NCI-H226 (cell line): ENCODE data around the gene GGCX.
"Not testable (repeated sequence)": the region's sequence is repeated elsewhere in the genome, so short reads cannot be mapped to it uniquely, and the experiment has no call there.

Source experiments
- DNase-seq: peaks from one replicate; pipeline ENCODE4 v3.0.0-alpha.2; 2015

GGCX gene

DNA sequence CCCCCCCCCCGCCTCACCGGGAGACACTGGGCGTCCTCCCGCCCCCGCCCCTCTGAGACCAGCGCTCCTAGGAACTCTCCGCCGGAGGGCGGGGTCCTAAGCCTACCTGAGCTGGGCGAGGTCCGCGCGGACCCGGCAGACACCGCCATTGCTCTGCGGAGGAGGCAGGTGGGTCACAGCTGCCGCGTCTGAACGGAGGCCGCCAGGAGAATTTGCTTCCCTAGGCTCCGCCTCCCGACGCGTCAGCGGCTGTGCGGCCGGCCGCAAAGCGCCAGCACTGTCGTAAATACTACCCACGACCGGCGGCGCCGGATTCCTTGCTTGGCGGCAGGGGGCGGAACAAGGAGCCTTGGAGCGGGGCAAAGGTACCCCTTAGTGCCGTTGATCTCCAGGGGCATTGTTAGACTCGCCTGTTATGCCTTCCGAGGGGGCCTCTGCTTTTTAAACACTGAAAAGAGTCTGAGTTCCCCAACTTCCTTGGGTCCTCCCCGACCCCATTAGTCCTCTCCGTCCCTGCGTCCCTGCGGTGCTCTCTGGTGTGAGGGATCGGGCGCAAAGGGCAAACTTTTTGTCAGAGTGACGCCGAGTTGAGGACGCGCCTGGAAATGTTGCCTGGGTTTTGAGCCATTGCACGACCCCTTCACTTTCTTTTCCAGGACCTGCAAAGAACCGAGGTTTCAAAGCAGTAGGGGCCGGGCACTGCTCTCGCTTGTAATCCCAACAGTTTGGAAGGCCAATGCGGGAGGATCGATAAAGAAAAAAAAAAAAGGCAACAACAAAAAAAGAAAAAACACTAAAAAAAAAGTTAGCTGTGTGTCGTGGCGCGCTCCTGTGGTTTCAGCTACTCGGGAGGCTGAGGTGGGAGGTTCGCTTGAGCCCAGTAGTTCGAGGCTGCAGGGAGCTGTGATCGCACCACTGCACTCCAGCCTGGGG, at the start of gene GGCX:
GGCX (minus strand) TSS at position 214 of the 933 bp plus-strand sequence; CDS start at position 149, 65 bp downstream.
- DNase-seq, result peak; percentile 90

DNA sequence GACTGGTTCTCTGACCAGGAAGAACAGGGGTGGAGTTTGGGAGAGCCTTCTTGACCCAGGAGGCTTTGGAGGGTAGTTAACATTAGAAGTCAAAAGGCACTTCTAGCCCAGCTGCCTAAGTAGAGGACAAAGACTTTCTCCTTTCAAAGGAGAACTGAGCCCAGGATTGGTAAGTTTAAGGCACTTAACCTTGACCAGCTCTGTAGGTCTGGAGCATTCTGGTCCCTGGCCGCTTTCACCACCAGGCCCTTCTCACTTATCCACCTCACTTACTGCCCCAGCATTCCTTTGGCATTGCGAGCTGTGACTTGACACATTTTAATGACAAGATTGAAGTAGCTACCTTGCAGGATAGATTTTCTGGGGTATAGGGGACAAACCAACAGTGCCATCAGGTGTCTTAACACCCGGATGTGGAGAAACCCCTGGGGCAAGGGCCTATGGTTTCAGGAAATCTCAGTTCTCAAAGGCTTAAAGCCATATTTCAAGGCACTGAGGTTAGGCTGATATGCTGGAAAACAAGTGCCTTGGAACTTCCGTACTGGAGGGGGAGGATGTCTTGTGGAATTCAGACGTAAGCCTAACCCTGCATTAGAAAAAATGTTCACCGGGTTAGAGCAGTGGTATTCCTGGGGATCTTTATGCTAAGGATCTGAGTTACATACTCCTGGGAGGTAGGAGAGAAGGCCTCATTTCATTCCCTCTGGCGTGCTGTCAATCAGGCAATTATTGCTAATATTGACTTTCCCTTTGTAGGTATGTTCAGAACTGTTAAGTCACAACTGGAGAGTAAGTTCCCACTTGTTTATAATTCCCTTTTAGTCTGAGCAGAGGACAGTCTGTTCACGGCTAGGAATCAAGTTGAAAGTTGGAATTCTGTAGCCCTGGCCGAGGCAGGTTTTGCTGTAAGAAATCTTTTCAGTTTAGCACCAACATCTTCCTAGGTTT, 46.2 kb upstream of the GGCX start:
- DNase-seq, result no peak

DNA sequence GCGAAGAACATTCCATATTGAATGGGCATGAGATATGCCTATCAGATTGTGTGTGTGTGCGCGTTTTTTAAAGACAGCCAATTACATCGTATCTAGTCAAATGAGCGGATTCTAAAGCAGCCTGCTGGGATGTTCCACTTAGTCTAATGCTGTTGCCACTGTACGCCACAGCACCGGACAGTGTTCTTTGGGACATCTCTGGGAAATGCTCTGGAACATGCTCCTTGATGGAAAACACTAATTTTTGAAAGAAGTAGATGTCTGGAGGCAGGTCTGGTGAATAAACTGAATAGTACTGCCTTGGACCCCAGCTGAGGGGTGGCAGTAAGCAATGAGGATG, 44.8 kb upstream of the GGCX start:
- no peak for DNase-seq

DNA sequence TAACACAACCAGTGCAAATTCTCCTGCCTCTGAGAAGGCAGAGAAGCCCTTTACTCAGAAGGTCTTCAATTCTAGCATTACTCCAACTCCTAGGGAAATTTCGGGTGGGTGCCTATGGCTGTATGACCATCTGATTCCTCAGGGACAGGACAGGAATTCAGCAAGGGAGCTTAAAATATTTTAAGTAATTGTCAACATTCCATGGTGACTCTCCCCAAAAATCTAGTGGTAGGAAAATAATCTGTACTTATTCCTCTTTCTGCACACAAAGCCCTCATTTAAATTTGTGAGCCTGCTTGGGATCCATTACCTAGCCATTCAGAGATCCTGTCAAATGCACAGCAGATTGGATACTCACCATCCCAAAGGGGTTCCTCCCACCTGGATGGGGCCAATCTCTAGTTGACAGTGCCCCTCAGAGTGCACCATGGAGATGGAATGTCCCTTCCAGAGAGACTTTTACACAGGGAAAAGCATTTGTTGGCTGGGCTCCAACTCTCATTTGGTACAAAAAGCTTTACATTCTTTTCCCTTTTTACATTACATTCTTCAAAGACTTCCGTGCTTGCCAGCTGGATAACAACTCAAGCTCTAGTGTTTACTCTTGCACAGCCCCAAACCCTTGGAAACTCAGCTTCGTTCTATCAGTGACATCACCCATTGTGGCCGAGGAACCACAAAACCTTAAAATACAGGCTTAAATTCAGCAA, 44.3 kb upstream of the GGCX start:
- DNase-seq, result no peak

DNA sequence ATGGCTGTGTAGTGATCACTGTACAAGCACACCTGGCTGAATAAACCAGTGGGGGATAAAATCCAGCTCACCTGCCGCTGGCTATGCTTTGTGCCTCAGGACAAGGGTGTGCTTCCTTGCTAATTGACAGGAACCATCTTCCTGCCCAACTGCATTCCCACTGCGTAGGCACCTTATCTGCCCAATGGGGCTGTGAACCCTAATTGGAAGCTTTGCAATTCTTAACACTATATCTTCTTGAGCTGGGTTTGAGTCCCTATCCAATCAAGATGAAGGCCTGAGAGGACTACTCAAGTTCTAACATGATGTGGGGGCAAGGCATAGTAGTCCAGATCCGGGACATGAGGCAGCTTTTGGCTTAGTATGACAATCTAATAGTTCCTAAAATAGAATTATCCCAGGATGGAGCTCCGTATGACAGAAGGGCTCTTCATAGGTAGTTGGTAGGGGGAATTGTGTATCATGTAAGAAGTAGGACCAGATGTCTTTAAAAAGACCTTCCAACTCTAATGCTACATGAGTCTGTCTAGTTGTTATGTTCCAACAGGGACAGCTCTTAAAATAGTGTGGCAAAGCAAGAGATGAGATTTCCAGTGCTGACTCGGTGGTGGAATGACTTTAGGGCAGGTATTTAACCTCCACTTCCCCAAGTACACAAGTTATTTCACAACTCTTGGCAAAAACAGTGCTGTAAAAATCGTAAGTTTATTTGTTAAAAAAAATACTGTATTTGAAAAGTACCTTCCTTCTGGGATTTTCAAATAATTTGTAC, 43.5 kb upstream of the GGCX start:
- no peak for DNase-seq

DNA sequence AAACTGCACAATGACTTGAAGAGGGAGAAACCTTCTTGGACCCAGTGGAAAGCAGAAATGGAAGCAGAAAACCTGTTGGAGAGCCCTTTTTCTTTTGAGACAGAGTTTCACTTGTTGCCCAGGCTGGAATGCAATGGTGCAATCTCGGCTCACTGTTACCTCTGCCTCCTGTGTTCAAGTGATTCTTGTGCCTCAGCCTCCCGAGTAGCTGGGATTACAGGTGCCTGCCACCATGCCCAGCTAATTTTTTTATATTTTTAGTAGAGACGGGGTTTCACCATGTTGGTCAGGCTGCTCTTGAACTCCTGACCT, 42.8 kb upstream of the GGCX start:
- not testable (repeated sequence) for DNase-seq

DNA sequence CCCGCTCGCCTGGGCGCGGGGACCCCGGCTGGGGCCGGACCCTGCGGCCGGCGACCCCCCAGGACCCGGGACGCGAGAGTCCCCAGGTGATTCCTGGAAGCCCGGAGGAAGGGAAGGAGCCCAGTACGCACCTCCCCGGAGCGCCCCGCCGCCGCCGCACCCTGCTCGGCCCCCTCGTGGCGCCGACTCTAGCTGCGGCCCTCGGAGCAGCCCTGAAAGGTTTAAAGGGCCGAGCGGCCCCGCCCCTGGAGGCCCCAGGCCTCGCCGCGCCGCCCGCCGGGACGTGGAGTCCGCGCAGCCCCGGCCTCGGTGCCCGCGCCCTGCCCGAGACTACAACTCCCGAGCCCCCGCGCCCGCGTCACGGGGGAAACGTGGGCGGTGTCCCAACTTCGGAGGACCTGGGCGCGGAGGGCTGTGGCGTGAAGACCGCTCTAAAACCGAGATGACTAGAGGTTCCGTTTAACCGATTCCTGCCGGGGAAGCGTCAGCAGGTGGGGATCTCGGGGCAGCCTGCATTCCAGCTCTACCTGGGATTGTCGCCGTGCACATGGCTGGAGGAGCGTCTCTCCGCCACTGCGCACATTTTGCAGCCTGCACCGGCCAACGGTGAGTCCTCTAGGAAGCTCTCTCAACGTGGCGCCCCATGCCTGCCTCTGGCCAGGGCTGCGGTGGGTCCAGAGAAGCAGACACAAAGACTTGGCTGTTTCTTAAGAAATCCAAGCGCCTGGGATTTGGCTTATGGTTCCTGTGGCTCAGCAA, 41.4 kb upstream of the GGCX start, which contains the start of gene TMEM150A:
TMEM150A (minus strand) TSS at position 223 of the 759 bp plus-strand sequence. CDS start 750 bp downstream, outside the sequence.
- DNase-seq, result peak; percentile 77

DNA sequence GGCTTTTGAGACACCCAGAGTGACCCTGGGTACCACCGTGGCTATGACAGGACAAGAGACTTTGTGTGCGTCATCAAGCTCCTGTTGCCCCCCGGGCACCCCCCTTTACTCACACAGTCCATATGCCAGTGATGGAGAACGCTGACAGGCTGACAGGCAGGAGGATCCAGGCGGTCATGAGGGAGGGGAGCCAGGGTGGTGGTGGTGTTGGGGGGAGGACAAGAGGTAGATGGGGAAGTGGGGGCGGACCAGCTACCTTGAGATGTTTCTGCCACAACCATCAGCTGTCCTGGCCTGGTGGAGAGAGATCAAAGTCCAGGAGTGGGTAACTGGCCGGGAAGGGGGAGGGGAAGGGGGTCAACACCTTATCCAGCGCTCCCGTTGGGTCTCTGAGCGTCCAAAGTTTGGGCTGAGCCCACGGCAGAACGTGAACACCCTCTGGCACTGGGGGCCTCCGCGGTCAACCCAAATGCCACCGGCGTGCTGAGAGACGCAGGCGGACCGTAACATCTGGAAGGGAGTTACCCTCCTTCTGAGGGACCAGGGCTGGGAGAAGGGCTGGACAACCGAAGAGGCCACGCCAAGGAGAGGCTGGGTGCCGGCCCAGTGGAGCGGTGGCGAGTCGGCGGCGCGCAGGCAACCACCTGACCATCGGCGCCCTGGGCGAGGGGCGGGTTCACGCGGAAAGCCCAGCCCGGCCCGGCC, 40.6 kb upstream of the GGCX start:
- peak; percentile 26 for DNase-seq

DNA sequence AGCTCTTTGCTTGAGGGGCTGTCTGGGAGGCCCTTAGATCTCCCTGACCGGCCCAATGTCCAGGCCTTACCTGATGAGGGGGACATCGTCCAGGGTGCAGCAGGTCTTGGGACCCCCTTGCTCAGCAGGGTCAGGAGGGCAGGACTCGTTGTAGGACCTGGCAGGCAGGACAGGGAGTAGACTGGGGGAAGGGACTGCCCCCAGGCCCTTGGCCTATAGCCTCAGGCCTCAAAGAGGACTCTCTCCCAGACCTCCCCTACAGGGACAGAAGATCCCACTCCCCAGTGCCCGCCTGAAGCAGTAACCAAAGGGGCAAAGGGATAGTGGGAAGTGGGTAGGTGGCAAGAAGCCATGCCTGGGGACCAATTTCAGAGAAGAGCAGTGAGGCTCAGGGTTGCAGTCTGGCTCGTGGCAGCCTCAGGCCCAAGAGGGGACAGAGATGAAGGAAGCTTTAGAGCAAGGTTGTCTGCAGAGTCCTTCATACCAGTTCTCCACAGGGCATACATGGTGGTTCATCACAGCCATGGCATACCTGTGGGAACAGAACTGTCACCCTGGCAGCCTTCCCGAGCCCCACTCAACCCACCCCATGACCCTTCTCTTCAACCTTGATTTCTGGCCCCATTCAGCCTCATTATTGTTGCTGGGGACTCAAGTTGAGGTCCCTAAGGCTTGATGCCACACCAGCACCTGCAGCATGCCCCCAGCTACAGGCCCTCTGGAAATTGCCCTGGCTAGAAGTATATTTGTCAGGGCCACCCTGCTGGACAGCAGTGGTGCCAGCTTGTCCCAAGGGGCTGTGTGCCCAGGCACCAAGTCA, 39.9 kb upstream of the GGCX start:
- no peak for DNase-seq

DNA sequence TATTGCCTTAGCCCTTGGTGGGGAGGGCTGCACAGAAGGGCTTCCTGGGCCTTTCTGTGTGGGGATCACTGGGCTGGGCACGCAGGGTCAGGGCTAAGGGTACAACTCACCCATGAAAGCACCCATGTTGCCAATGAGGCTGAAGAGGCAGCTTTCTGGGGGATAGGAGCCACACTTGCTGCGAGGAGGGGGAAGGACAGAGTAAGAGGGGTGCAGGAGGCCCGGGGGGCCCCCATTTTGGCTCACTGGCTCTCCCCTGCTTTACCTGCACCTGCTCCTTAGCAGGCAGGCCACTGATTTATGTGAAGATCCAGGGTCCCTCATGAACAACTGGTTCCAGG, 38.9 kb upstream of the GGCX start:
- no peak for DNase-seq

DNA sequence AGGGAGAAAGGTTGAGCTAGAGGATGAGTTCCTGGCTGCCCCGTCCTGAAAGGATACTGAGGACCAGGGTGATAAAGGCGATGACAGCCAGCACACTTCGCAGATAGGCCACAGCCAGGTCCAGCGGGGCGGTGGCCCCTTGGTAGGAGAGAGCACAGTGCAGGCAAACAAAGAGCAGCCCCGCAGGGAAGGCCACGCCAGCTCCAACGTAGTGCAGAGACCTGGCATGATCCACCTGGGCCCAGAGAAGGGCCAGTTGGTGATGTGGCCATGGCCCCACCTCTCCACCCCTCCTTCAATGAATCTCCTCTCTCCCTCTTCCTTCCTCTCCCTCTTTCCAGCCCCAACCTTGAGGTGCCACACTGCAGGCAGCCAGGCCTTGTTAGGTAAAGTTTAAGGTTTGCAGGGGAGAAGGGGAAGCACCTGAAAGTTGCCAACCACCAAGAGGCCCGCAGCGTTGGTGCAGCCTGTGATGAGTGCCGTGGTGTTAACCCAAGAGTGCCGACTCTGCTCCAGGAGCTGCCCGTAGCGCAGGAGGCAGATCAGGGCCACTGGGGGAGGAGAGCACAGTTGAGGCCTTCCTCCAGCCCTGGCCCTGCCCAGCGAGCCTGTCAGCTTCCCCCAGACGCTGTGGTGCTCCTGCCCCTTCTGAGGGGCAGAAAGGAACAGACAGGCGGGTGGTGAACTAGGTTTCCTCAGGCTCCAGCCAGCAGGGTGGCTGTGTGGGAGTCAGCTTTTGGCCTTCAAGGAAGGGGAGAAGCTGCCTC, 38.4 kb upstream of the GGCX start:
- no peak for DNase-seq

DNA sequence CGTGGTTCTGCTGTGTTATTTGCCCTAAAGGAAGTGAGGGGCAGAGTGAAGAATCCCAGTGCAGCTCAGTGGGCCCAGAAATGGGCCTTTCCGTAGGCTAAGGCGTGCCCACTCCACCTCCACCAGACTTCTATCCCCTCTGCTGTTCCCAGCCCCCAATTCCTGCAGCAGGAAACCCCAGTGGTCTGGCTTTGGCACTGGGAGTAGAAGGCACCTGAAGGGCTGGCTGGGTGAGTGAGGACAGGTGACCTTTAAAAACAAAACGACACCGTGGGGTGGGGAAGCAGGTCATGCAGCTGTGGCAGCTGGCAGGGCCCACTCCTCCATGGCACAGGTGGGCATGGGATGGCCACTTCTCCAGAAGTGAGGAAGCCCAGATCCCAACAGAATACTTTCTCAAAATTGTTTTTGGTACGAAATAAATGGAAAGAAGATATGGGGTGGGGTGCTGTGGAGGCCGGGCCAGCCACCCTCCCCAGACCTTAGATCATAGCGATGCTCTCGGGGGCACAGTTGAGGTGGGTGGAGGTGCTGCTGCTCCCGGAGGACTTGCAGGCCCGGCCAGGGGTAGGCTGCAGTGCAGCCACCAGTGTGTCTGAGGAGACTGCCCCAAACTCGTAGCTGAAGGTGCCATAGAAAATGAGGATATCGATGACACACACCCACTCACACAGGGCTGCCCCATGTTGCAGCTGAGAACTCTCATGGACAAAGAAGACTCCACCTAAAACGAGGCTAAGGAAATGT, 37.5 kb upstream of the GGCX start:
- no peak for DNase-seq

DNA sequence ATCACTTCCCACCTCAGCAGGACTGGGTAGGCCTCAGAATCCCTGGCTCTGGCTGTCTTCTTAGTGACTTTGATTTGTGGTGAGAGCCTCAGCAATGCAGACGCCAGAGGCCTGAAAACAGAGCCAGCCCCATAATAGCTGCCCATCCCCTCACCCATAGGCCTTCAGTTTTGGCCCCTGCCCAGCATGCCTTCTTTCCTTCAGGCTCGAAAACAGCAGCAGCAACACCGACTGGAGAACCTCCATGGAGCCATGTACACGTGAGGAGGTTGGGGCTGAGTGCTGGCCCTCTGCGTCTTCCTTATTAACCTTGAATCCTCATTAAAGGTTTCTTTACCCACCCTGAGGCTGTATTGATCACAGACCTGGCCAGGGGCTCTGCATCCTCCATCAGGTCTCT, 35.9 kb upstream of the GGCX start:
- no peak for DNase-seq

DNA sequence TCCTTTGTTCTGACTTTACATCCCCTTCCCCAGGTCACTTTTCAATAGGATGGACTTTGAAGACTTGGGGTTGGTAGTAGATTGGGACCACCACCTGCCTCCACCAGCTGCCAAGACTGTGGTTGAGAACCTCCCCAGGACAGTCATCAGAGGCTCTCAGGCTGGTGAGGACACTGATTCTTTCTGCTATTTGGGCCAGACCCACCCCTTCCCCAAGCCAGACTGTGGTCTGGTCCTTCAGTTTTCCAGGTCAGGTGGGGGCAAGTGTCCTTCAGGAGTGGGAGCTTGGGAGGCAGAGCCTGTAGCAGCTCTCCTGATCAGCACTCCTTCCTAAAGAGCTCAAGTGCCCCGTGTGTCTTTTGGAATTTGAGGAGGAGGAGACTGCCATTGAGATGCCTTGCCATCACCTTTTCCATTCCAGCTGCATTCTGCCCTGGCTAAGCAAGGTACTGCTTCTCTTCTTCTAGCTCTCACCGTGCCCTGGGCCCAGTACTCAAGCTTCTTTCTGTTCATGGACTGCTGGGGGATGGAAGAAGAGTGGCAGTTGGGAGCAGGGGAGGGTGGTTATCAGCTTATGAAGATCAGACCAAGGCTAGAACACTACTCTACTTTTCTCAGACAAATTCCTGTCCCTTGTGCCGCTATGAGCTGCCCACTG, 35.3 kb upstream of the GGCX start:
- no peak for DNase-seq

DNA sequence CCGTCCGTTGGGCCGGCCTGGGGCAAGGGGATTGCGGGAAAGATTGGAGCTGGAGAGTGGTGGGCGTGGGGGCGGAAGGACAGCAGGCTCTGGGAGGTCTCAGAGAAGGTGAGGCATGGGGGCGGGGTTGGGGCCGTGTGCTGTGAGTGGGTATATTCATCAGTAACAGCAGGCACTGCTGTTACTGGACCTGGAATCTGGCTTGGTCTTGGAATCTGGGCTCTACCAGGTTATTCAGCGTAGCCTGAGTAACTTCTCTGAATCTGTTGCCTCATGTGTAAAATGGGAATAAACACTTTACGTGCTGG, 34.7 kb upstream of the GGCX start:
- no peak for DNase-seq

DNA sequence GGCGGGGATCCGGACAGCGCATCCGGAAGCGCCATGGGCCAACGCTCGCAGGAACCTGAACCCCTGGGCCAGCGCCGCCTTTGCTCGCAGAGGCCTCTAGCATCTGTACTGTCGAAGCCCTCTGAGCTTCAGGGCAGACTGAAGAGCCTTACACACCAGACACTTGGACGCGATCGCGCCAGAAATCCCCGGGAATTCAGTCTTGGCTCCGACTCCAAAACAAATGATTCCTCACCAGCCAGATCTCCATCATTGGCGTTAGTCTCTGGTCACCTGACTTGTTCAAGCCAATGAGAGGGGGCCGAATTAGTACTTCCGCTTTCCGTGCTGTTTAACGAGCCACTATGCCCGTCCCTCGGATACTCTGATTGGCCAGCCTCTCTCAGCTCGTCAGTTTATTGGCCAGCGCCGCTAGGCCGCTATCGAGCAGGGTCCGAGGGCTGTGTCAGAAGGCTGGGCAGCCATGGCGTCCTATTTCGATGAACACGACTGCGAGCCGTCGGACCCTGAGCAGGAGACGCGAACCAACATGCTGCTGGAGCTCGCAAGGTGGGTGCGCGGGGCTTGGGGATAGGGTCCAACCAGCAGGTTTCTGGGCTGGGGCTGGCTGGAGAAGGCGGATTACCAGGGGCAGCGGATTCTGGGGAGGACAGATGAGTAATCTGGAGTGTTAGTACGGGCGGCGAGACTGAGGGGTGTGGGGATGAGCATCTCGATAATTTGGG, 34.2 kb upstream of the GGCX start, which contains the start of gene RNF181:
RNF181 (plus strand) TSS at position 445 of the 725 bp plus-strand sequence; CDS start at position 464, 19 bp downstream.
- peak; percentile 99 for DNase-seq

DNA sequence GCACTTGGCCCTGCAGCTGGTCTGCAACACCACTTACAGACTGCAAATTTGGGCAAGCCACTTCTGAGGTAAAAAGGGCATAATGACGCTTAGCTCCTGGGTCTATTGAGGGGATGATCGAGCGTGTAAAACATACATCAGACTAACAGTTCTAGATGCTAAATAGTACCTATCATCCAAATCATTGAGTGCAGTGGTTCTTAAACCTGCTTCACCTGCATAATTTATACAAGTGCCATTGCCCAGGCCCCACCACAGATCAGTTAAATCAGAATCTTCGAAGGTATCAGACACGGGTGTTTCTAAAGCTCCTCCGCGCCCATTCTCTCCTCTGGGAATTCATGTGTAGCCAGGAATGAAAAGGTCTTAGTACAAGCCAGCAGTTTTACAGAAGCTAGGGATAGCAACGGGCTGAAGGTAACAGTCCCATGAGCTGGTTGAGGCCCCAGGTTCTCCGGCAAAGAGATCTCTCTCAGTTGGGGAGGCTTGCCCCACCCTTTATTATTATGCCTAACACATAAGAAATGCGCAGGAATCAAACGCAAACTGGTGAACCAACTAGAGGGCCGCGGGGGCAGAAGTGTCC, 33.5 kb upstream of the GGCX start:
- DNase-seq, result no peak
